Spleen (tissue), 7 donors: ENCODE results near the gene LCLAT1.

Source experiments
- POLR2A ChIP-seq, 3 donors: fragments of 450-650 bp; IDR thresholded peaks; one replicate each; pipeline ENCODE4 v1.5.1; 2017; ENCODE audit warnings: antibody characterized with exemption in 3 of 3, mild to moderate bottlenecking in 1 of 3
- TF ChIP-seq, protein P1 (sequence below), 11 experiments: fragments of 200-600 bp in 7 of 11; fragments of 450-650 bp in 4 of 11; sonication (generic) in 4 of 11; IDR thresholded peaks in 8 of 11; conservative IDR thresholded peaks in 3 of 11; 1 replicate in 7 of 11; 2 replicates in 4 of 11; pipeline versions ENCODE4 v1.4.0 to v1.8.0; 2016 to 2021; ENCODE audit warnings: antibody characterized with exemption in 11 of 11, inconsistent platforms in 4 of 11, mild to moderate bottlenecking in 1 of 11
- donor health status: DM: no; HTN: no; CAD: no; lungs with moderate emphysema.
- donor health status: DM: no; HTN: no; CAD: no.
- donor health status: DM: no; HTN: no; CAD: no.

GRCh38 chr2:30492185-30492584 lies 45.1 kb downstream of the LCLAT1 start:
- no peak for TF ChIP-seq POLR2A (IDR thresholded peaks at IDR 0.05)
- TF ChIP-seq, protein P1, sequence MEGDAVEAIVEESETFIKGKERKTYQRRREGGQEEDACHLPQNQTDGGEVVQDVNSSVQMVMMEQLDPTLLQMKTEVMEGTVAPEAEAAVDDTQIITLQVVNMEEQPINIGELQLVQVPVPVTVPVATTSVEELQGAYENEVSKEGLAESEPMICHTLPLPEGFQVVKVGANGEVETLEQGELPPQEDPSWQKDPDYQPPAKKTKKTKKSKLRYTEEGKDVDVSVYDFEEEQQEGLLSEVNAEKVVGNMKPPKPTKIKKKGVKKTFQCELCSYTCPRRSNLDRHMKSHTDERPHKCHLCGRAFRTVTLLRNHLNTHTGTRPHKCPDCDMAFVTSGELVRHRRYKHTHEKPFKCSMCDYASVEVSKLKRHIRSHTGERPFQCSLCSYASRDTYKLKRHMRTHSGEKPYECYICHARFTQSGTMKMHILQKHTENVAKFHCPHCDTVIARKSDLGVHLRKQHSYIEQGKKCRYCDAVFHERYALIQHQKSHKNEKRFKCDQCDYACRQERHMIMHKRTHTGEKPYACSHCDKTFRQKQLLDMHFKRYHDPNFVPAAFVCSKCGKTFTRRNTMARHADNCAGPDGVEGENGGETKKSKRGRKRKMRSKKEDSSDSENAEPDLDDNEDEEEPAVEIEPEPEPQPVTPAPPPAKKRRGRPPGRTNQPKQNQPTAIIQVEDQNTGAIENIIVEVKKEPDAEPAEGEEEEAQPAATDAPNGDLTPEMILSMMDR (IDR thresholded peaks at IDR 0.05 in 8 of 11, conservative IDR thresholded peaks at IDR 0.05 in 3 of 11), result no peak
